GM10248 (cell line): ENCODE data around the gene RAB17.

Source experiments
- CTCF ChIA-PET: fragments of 300-600 bp; sonication (Branson Sonifier 250); formaldehyde crosslinking; extraction: SDS; loops from one replicate; lab custom pipeline; 2021; ENCODE audit warnings: antibody characterized with exemption; lab: Yijun Ruan, JAX
- POLR2A ChIA-PET: fragments of 350-650 bp; sonication (Branson Sonifier 250); formaldehyde crosslinking; extraction: SDS; loops from one replicate; lab custom pipeline; 2020; ENCODE audit warnings: antibody characterized with exemption; lab: Yijun Ruan, JAX
- DNase-seq: peaks from one replicate; pipeline ENCODE4 v3.0.0; 2012; ENCODE audit errors: extremely low spot score
- TF ChIP-seq, protein P1 (sequence below): IDR thresholded peaks from 2 replicates; pipeline ENCODE4 v1.5.1; 2012; ENCODE audit warnings: mild to moderate bottlenecking, low read depth; ENCODE audit errors: extremely low read depth, missing control alignments, control extremely low read depth

RAB17 gene

GRCh38 chr2:237563816-237564215 is 26.7 kb downstream of the RAB17 start:
- TF ChIP-seq, protein P1, sequence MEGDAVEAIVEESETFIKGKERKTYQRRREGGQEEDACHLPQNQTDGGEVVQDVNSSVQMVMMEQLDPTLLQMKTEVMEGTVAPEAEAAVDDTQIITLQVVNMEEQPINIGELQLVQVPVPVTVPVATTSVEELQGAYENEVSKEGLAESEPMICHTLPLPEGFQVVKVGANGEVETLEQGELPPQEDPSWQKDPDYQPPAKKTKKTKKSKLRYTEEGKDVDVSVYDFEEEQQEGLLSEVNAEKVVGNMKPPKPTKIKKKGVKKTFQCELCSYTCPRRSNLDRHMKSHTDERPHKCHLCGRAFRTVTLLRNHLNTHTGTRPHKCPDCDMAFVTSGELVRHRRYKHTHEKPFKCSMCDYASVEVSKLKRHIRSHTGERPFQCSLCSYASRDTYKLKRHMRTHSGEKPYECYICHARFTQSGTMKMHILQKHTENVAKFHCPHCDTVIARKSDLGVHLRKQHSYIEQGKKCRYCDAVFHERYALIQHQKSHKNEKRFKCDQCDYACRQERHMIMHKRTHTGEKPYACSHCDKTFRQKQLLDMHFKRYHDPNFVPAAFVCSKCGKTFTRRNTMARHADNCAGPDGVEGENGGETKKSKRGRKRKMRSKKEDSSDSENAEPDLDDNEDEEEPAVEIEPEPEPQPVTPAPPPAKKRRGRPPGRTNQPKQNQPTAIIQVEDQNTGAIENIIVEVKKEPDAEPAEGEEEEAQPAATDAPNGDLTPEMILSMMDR, result no peak
- ChIA-PET POLR2A (no interaction called here), CTCF (interaction anchor here (1.4 to 4.6 kb wide), 2 partner anchors 51 to 52 kb away, joined by 5 to 22 read pairs; no protein-coding TSS in a partner anchor)
- DNase-seq, result no peak

- ChIA-PET POLR2A (no interaction called here), CTCF (interaction anchor here (4.6 kb wide), 1 partner anchor 48 kb away, joined by 22 read pairs; no protein-coding TSS in a partner anchor)
- TF ChIP-seq, protein P1, result no peak
- DNase-seq, result no peak
Measured at GRCh38 chr2:237561221-237561620, 29.3 kb downstream of the RAB17 start.

GRCh38 chr2:237558961-237559641 is 31.4 kb downstream of the RAB17 start:
- ChIA-PET POLR2A (no interaction called here), CTCF (interaction anchor here (0.7 to 1.8 kb wide), 4 partner anchors 9 to 576 kb away, joined by 3 to 9 read pairs (median 6); no protein-coding TSS in a partner anchor)
- DNase-seq, result no peak
- TF ChIP-seq, protein P1, result no peak

- ChIA-PET POLR2A (no interaction called here), CTCF (interaction anchor here (0.8 to 4.1 kb wide), 6 partner anchors 11 to 188 kb away, joined by 3 to 34 read pairs (median 3); no protein-coding TSS in a partner anchor)
- TF ChIP-seq, protein P1, result no peak
- DNase-seq, result no peak
Measured at GRCh38 chr2:237557633-237558015, 32.9 kb downstream of the RAB17 start.

DNA sequence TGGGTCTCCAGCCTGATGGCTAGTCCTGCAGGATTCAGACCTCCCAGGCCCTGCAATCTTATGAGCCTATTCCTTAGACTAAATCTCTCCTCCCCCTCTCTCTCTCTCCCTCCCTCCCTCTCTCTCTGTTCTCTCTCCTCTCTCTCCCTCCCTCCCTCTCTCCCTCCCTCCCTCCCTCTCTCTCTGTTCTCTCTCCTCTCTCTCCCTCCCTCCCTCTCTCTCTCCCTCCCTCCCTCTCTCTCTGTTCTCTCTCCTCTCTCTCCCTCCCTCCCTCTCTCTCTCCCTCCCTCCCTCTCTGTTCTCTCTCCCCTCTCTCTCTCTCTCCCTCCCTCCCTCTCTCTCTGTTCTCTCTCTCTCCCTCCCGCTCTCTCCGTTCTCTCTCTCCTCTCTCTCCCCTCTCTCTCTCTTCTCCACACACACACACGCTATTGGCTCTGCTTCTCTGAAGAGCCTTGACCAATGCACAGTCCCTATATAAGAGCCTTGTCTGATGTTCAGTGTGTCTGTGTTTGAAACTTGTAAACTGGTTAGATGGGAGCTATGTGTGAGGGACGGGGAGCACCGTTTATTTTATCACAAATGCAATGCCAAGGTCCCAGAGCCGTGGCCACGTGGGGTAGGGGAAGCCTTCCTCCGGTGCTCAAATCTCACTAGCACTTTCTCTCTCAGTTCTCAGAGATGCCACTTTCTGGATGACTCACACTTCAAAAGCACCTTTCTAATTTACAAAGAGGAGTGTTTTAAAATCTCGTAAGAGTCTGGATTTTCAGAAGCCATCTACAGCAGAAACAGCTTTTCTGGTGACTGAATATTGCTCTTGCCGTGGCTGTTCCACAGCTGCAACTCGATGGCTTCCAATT is 33.5 kb downstream of the RAB17 start:
- CTCF ChIA-PET, result interaction anchor here (1.2 to 4.1 kb wide), 4 partner anchors 15 to 44 kb away, joined by 3 to 34 read pairs (median 9); no protein-coding TSS in a partner anchor
- TF ChIP-seq, protein P1, result no peak
- DNase-seq, result peak; percentile 74
- POLR2A ChIA-PET, result no interaction called here

DNA sequence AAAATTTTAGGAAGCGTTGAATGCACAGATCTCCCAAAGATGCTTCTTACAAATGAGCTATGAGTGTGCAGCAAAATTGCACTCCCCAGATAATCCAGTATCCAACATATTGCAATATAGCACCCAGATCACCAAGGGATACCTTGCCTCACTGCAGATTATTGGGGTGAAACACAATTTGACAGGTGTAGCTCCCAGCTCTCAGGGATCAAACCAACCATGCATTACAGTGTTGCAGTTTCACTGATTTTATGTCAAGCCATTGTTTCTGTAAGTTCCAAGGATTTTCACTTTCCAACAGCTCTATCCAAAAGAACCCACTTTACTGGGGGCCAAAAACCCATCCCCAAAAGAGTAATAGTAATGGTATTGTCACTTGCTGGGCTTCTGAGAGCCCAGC is 35.0 kb downstream of the RAB17 start:
- ChIA-PET POLR2A (no interaction called here), CTCF (interaction anchor here (1.6 to 4.1 kb wide), 3 partner anchors 17 to 80 kb away, joined by 5 to 34 read pairs (median 12); no protein-coding TSS in a partner anchor)
- TF ChIP-seq, protein P1, result no peak
- DNase-seq, result no peak
